ENCODE measurements around the gene APOBEC3B.

DNA sequence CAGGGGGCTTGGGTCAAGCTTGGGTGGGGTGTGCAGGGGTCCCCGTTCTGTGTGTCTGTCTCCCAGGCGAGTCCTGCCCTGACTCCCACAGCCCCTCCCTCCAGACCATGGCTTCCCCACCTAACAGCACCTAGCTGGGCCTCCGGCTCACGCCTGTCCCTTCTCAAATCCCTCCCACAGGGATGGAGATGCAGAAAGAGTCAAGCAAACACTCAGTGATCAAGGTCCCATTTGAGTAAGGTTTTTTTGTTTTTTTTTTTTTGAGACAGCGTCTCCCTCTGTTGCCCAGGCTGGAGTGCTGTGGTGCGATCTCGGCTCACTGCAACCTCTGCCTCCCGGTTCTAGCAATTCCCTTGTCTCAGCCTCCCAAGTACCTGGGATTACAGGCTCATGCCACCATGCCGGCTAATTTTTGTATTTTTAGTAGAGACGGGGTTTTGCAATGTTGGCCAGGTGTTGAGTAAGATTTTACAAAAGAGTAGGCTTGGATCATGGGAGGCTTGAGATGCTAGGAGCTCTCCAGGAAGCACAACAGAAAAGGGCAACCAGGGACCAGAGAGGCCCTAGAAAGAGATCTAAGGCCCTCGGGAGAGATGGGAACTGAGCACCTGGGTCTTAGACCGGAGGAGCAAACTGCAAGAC lies 44.5 kb downstream of the APOBEC3B start:
- TF ChIP-seq, protein P1, sequence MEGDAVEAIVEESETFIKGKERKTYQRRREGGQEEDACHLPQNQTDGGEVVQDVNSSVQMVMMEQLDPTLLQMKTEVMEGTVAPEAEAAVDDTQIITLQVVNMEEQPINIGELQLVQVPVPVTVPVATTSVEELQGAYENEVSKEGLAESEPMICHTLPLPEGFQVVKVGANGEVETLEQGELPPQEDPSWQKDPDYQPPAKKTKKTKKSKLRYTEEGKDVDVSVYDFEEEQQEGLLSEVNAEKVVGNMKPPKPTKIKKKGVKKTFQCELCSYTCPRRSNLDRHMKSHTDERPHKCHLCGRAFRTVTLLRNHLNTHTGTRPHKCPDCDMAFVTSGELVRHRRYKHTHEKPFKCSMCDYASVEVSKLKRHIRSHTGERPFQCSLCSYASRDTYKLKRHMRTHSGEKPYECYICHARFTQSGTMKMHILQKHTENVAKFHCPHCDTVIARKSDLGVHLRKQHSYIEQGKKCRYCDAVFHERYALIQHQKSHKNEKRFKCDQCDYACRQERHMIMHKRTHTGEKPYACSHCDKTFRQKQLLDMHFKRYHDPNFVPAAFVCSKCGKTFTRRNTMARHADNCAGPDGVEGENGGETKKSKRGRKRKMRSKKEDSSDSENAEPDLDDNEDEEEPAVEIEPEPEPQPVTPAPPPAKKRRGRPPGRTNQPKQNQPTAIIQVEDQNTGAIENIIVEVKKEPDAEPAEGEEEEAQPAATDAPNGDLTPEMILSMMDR (conservative IDR thresholded peaks at IDR 0.05; ENCODE audit: low read length) = no peak
- no peak for TF ChIP-seq EZH2phosphoT487 (IDR thresholded peaks at IDR 0.05; ENCODE audit: borderline replicate concordance, low read depth, low read length)

All from OCI-LY7 (cell line).